Left colon (tissue), 2 donors: ENCODE data around the gene CEP95. TPM values are rescaled to one million over a fixed set of nuclear protein-coding genes. Genes with fewer than 3 reads are reported as not detected.

ENCODE experiments used
- microRNA-seq, 2 donors: library from miRNA; unstranded; fragments of <30 nt; microRNA quantifications; one replicate each; pipeline versions ENCODE4 v1.1.0 to v1.2.0, GENCODE V29; 2020
- total RNA-seq, 2 donors: library from RNA; stranded (reverse); fragmentation: NEBNext Ultra II Directional; extraction: Animal tissue kit (Norgen Biotek cat#: 25700); gene quantifications; one replicate each; pipeline ENCODE4 v1.2.1, GENCODE V29; 2021
- donor health status: DM: no; HTN: no; CAD: no.
- donor health status: DM: yes; HTN: yes; CAD: no.

Gene CEP95
- total RNA-seq, 2 donors from 2014 or later: 31.9 to 35.0 TPM

Small RNAs within 50 kb of the gene (microRNA-seq; reads per million reads assigned to microRNA genes)
- 4.3 to 12.2 reads per million in 2 donors for gene MIR3064
- 0 reads per million in 2 donors for gene MIR5047

Other genes with a start within 250 kb of the CEP95 start
- 10 to 100 TPM; 32.9 to 36.4 TPM for gene TEX2, start 243.7 kb upstream of the CEP95 start, total RNA-seq
- 10 to 100 TPM; 42.2 to 53.7 TPM for gene PECAM1, start 116.1 kb upstream of the CEP95 start, total RNA-seq
- 1 to 10 TPM in 1 of 2 donors, under 1 TPM in 1; 0.82 to 3.3 TPM for gene MILR1, start 57.9 kb upstream of the CEP95 start, total RNA-seq
- 10 to 100 TPM in 1 of 2 donors, 1 to 10 TPM in 1; 9.4 to 10.4 TPM for gene POLG2, start 9.9 kb upstream of the CEP95 start, total RNA-seq
- gene DDX5, start 688 bp upstream of the CEP95 start, total RNA-seq: 100 to 1,000 TPM; 445 to 466 TPM
- 10 to 100 TPM; 14.1 to 20.0 TPM for gene SMURF2, start 155.3 kb downstream of the CEP95 start, total RNA-seq